Right lobe of liver (tissue), 6 donors: ENCODE measurements around the gene PLA2G15. TPM values are rescaled to one million over a fixed set of nuclear protein-coding genes. Genes with fewer than 3 reads are reported as not detected.

Experiments
- ATAC-seq, 4 donors: fragments of 200-7000 bp; cut with Tn5 transposase; one replicate each; pipeline ENCODE4 v1.9.1; 2020; ENCODE audit warnings: mild to moderate bottlenecking in 4 of 4, moderate library complexity in 4 of 4
- DNase-seq, 3 donors: peaks; one replicate each; pipeline ENCODE4 v3.0.0-alpha.2; 2020
- H3K27ac ChIP-seq, 3 donors: fragments of 200-600 bp; one replicate each; pipeline ENCODE4 v1.8.0; 2022
- H3K27me3 ChIP-seq, 2 donors: fragments of 200-600 bp; one replicate each; pipeline ENCODE4 v1.8.0; 2022
- H3K36me3 ChIP-seq, 4 donors: fragments of 200-600 bp; sonication (generic) in 1 of 4; one replicate each; pipeline versions ENCODE4 v1.5.1 to v1.8.0; 2017 to 2022; ENCODE audit warnings: control low read depth in 1 of 4
- H3K4me1 ChIP-seq, 4 donors: fragments of 200-600 bp; sonication (generic) in 1 of 4; one replicate each; pipeline versions ENCODE4 v1.5.1 to v1.8.0; 2017 to 2022; ENCODE audit warnings: control low read depth in 1 of 4
- H3K4me3 ChIP-seq, 3 donors: fragments of 200-600 bp; one replicate each; pipeline ENCODE4 v1.8.0; 2022
- H3K9me3 ChIP-seq, 4 donors: fragments of 200-600 bp; sonication (generic) in 1 of 4; one replicate each; pipeline versions ENCODE4 v1.5.1 to v1.8.0; 2017 to 2022; ENCODE audit warnings: control low read depth in 1 of 4
- POLR2A ChIP-seq: fragments of 450-650 bp; IDR thresholded peaks from one replicate; pipeline ENCODE4 v1.6.1; 2017; ENCODE audit warnings: antibody characterized with exemption, mild to moderate bottlenecking
- WGBS: methylation state at CpG from one replicate; pipeline ENCODE4 v1.1.6; 2018; ENCODE audit warnings: low coverage, low lambda C conversion rate; ENCODE audit not compliant: insufficient coverage; ENCODE audit errors: missing lambda C conversion rate; 5-methylcytosine and 5-hydroxymethylcytosine counted together
- intact Hi-C, 2 donors: fragments of 100-400 bp; cut with DNase I; formaldehyde crosslinking; loops; one replicate each; pipeline versions ENCODE4 v1.11.2 to v1.14.1; 2022
- total RNA-seq, 6 experiments: library from RNA; depleted of rRNA in 2 of 6; stranded (reverse); fragments of >200 nt in 2 of 6; fragmentation: NEBNext Ultra II Directional in 3 of 6; extraction: Animal tissue kit (Norgen Biotek cat#: 25700) in 3 of 6; gene quantifications; one replicate each; pipeline versions ENCODE4 v1.1.0 to v1.2.4, GENCODE V29; 2016 to 2023
- TF ChIP-seq, protein P1 (sequence below), 4 donors: fragments of 200-600 bp in 3 of 4; fragments of 450-650 bp in 1 of 4; IDR thresholded peaks; one replicate each; pipeline versions ENCODE4 v1.5.1 to v1.8.0; 2016 to 2022; ENCODE audit warnings: antibody characterized with exemption in 4 of 4, mild to moderate bottlenecking in 2 of 4
- donor health status: DM: no; HTN: yes; CAD: no.
- donor health status: DM: no; HTN: no; CAD: no.
- donor health status: DM: no; HTN: no; CAD: no.
- donor health status: DM: no; HTN: yes; CAD: no.
- donor health status: DM: no; HTN: yes; CAD: no.

The PLA2G15 gene
- total RNA-seq, 6 experiments from 2014 or later, result 9.7 to 21.2 (median 13.7) TPM

GRCh38 chr16:68206245-68206644 is 38.9 kb upstream of the PLA2G15 start:
- WGBS, result 83% methylated on average over 2 of the region's 2 CpGs
- peaks cover 0 to 5% (median 0%) of the 10 kb centered on the region in 4 donors for H3K36me3 ChIP-seq
- intact Hi-C loops, result no loop called here
- ATAC-seq (no peak), DNase-seq (no peak)
- no peak overlapping the region for H3K27ac ChIP-seq
- no peak for TF ChIP-seq POLR2A
- TF ChIP-seq, protein P1, sequence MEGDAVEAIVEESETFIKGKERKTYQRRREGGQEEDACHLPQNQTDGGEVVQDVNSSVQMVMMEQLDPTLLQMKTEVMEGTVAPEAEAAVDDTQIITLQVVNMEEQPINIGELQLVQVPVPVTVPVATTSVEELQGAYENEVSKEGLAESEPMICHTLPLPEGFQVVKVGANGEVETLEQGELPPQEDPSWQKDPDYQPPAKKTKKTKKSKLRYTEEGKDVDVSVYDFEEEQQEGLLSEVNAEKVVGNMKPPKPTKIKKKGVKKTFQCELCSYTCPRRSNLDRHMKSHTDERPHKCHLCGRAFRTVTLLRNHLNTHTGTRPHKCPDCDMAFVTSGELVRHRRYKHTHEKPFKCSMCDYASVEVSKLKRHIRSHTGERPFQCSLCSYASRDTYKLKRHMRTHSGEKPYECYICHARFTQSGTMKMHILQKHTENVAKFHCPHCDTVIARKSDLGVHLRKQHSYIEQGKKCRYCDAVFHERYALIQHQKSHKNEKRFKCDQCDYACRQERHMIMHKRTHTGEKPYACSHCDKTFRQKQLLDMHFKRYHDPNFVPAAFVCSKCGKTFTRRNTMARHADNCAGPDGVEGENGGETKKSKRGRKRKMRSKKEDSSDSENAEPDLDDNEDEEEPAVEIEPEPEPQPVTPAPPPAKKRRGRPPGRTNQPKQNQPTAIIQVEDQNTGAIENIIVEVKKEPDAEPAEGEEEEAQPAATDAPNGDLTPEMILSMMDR (IDR thresholded peaks at IDR 0.05), result no peak
- H3K4me1 ChIP-seq, result no peaks in the 10 kb centered on the region
- no peak overlapping the region for H3K4me3 ChIP-seq
- H3K27me3 ChIP-seq, result no peaks in the 10 kb centered on the region
- no peaks in the 10 kb centered on the region for H3K9me3 ChIP-seq

GRCh38 chr16:68214726-68215125 is 30.4 kb upstream of the PLA2G15 start:
- no peak for TF ChIP-seq POLR2A
- TF ChIP-seq, protein P1 (IDR thresholded peaks at IDR 0.05), result no peak
- peaks cover 0 to 2% (median 0%) of the 10 kb centered on the region in 4 donors for H3K9me3 ChIP-seq
- DNase-seq (no peak), ATAC-seq (no peak)
- H3K36me3 ChIP-seq, result peaks cover 0 to 3% (median 0%) of the 10 kb centered on the region in 4 donors
- no peak overlapping the region for H3K4me3 ChIP-seq
- no peaks in the 10 kb centered on the region for H3K27me3 ChIP-seq
- whole genome bisulfite sequencing, result 93% methylated on average over 3 of the region's 3 CpGs
- H3K4me1 ChIP-seq, result no peaks in the 10 kb centered on the region
- intact Hi-C loops, result no loop called here
- H3K27ac ChIP-seq, result no peak overlapping the region

DNA sequence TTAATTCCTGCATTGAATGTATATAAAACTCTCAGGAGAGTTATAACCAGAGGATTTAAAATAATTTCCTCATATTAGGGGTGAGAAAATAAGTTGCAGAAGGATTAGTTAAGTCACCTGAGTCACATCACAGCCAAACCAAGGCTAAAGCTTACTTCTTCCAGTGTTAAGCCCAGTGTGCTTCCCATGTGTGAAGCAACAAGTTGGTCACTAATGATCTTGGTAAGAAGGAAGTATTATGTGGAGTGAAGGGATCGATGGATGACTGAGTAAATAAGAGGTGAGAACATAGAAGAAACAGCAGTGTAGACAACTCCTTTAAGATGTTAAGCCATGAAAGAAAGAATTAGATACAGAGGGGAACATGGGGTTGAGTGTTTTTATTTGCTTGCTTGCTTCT is 29.9 kb upstream of the PLA2G15 start:
- WGBS, result 100% methylated on average over 1 of the region's 1 CpG
- no peak for DNase-seq
- H3K27ac ChIP-seq, result no peak overlapping the region
- peaks cover 0 to 2% (median 0%) of the 10 kb centered on the region in 4 donors for H3K9me3 ChIP-seq
- TF ChIP-seq, protein P1 (IDR thresholded peaks at IDR 0.05), result no peak
- TF ChIP-seq POLR2A, result no peak
- H3K27me3 ChIP-seq, result no peaks in the 10 kb centered on the region
- ATAC-seq, result no peak
- intact Hi-C loops, result no loop called here
- H3K4me3 ChIP-seq, result no peak overlapping the region
- H3K4me1 ChIP-seq, result no peaks in the 10 kb centered on the region
- peaks cover 0 to 3% (median 0%) of the 10 kb centered on the region in 4 donors for H3K36me3 ChIP-seq

GRCh38 chr16:68216240-68216639 is 28.9 kb upstream of the PLA2G15 start:
- 91% methylated on average over 3 of the region's 3 CpGs for WGBS
- peaks cover 0 to 5% (median 0%) of the 10 kb centered on the region in 4 donors for H3K4me1 ChIP-seq
- H3K27ac ChIP-seq, result no peak overlapping the region
- H3K9me3 ChIP-seq, result peaks cover 0 to 2% (median 0%) of the 10 kb centered on the region in 4 donors
- H3K27me3 ChIP-seq, result no peaks in the 10 kb centered on the region
- ATAC-seq (no peak), DNase-seq (no peak)
- TF ChIP-seq, protein P1 (IDR thresholded peaks at IDR 0.05), result no peak
- no peak for TF ChIP-seq POLR2A
- peaks cover 0 to 3% (median 0%) of the 10 kb centered on the region in 4 donors for H3K36me3 ChIP-seq
- intact Hi-C loops, result no loop called here
- no peak overlapping the region for H3K4me3 ChIP-seq

DNA sequence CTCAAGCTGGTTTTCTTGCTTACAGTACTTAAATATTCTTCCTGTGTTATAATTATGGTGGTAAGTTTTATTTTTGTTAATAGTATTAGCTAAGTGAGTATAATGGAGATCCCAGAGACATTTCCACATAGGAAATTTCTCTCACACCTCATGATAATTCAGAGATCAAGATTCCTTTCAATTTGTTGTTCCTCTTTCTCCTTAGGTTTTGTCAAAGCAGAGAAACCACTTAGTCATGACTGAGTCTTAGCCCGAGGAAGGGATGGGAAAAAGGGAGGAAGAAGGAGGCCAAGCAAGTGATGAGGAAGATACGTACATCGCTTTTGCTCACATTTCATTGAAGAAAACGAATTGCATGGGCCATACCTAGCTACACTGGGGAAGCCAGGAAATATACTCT is 27.7 kb upstream of the PLA2G15 start:
- TF ChIP-seq POLR2A, result no peak
- TF ChIP-seq, protein P1 (IDR thresholded peaks at IDR 0.05), result no peak
- Histone ChIP-seq H3K36me3 (peaks cover 0 to 3% (median 0%) of the 10 kb centered on the region in 4 donors), H3K4me1 (peaks cover 0 to 6% (median 0%) of the 10 kb centered on the region in 4 donors), H3K27ac (no peak overlapping the region), H3K4me3 (no peak overlapping the region), H3K9me3 (peaks cover 0 to 2% (median 0%) of the 10 kb centered on the region in 4 donors), H3K27me3 (no peaks in the 10 kb centered on the region)
- WGBS, result 62% methylated on average over 4 of the region's 4 CpGs
- no peak for ATAC-seq
- intact Hi-C loops, result no loop called here
- DNase-seq, result no peak
